Heart left ventricle (tissue), 13 donors: ENCODE results near the gene VAT1L.

Experiments used
- POLR2A ChIP-seq, 2 donors: fragments of 450-650 bp; IDR thresholded peaks; one replicate each; pipeline ENCODE4 v1.6.1; 2017; ENCODE audit warnings: antibody characterized with exemption in 2 of 2, mild to moderate bottlenecking in 2 of 2, moderate library complexity in 2 of 2
- TF ChIP-seq, protein P1 (sequence below), 12 donors: fragments of 200-600 bp; sonication (generic) in 4 of 12; IDR thresholded peaks; one replicate each; pipeline versions ENCODE4 v1.5.0 to v1.8.0; 2018 to 2022; ENCODE audit warnings: antibody characterized with exemption in 12 of 12, mild to moderate bottlenecking in 5 of 12
- donor health status: ischemic (EF 13 %, LVEDD 7.1; RV severe dilation, severe dysfunction).
- donor health status: DM: no; HTN: yes; CAD: no.
- donor health status: DM: no; HTN: no; CAD: no.
- donor health status: ischemic (EF 25% LVEDD 6.9; RV normal size, moderate dysfunction).
- donor health status: ischemic (EF 25% LVEDD 5.7; RV mildly dilated, moderate dysfunction).
- donor health status: ischemic (EF 35%, LVEDD 5.7; RV mildly dilated, moderate dysfunction).
- donor health status: nonischemic (EF 11% LVEDD 7.7; RV severe dilation, severe dysfunction).
- donor health status: DM: yes; HTN: yes; CAD: no.
- donor health status: PGD.
- donor health status: ischemic (EF 29% LVEDD 5.4; RV normal size, mild dysfunction).
- donor health status: nonischemic (EF 23%, LVEDD 6.1; RV moderate dilation, normal function).

- TF ChIP-seq, protein P1, sequence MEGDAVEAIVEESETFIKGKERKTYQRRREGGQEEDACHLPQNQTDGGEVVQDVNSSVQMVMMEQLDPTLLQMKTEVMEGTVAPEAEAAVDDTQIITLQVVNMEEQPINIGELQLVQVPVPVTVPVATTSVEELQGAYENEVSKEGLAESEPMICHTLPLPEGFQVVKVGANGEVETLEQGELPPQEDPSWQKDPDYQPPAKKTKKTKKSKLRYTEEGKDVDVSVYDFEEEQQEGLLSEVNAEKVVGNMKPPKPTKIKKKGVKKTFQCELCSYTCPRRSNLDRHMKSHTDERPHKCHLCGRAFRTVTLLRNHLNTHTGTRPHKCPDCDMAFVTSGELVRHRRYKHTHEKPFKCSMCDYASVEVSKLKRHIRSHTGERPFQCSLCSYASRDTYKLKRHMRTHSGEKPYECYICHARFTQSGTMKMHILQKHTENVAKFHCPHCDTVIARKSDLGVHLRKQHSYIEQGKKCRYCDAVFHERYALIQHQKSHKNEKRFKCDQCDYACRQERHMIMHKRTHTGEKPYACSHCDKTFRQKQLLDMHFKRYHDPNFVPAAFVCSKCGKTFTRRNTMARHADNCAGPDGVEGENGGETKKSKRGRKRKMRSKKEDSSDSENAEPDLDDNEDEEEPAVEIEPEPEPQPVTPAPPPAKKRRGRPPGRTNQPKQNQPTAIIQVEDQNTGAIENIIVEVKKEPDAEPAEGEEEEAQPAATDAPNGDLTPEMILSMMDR (IDR thresholded peaks at IDR 0.05), result no peak
- no peak for TF ChIP-seq POLR2A (IDR thresholded peaks at IDR 0.05)
These were observed 109.7 kb downstream of the VAT1L start for GRCh38 chr16:77897831-77898605.
